Astrocyte (in vitro differentiated cells and primary cell): ENCODE results near the gene IDI2. TPM values are rescaled to one million over a fixed set of nuclear protein-coding genes. Genes with fewer than 3 reads are reported as not detected.
A peak's percentile ranks its signal among the peaks of the same experiment; 100 is the strongest.

Experiments
- DNase-seq: peaks from one replicate; pipeline ENCODE4 v3.0.0-alpha.2; 2010; ENCODE audit warnings: low read depth
- FAIRE-seq: peaks from 2 replicates; lab custom pipeline; 2011; peaks lifted over from hg19 to GRCh38; lab: Jason Lieb, UNC
- H2AFZ ChIP-seq: 2 replicates; pipeline ENCODE4 v1.6.0; 2012; ENCODE audit warnings: low read depth, low read length, inconsistent platforms
- H3K27ac ChIP-seq: 2 replicates; pipeline ENCODE4 v1.5.1; 2011; ENCODE audit warnings: low read depth, low read length, inconsistent platforms
- H3K27me3 ChIP-seq: 2 replicates; pipeline ENCODE4 v1.6.0; 2011; ENCODE audit warnings: low read length, inconsistent platforms; ENCODE audit not compliant: insufficient read depth
- H3K36me3 ChIP-seq: 2 replicates; pipeline ENCODE4 v1.5.1; 2011; ENCODE audit warnings: low read length, inconsistent platforms; ENCODE audit not compliant: insufficient read depth
- H3K4me1 ChIP-seq: 2 replicates; pipeline ENCODE4 v1.5.1; 2011; ENCODE audit warnings: low read length, inconsistent platforms; ENCODE audit not compliant: insufficient read depth
- H3K4me2 ChIP-seq: 2 replicates; pipeline ENCODE4 v1.6.0; 2012; ENCODE audit warnings: low read length, inconsistent platforms
- H3K4me3 ChIP-seq: 2 replicates; pipeline ENCODE4 v1.5.1; 2011; ENCODE audit warnings: low read depth, mild to moderate bottlenecking, low read length, inconsistent platforms; ENCODE audit not compliant: insufficient read depth
- H3K79me2 ChIP-seq: 2 replicates; pipeline ENCODE4 v1.6.0; 2012; ENCODE audit warnings: mild to moderate bottlenecking, low read length, inconsistent platforms; ENCODE audit not compliant: insufficient read depth
- H3K9ac ChIP-seq: 2 replicates; pipeline ENCODE4 v1.6.0; 2012; ENCODE audit warnings: mild to moderate bottlenecking, low read length, inconsistent platforms
- H3K9me3 ChIP-seq: 2 replicates; pipeline ENCODE4 v1.5.1; 2012; ENCODE audit warnings: low read depth, mild to moderate bottlenecking, low read length, inconsistent platforms; ENCODE audit not compliant: insufficient read depth
- H4K20me1 ChIP-seq: 2 replicates; pipeline ENCODE4 v1.6.0; 2012; ENCODE audit warnings: low read length, inconsistent platforms; ENCODE audit not compliant: insufficient read depth
- H3K27ac Mint-ChIP-seq: one replicate; pipeline ENCODE4 v1.8.0; 2021; ENCODE audit warnings: mild to moderate bottlenecking, mixed read lengths; ENCODE audit not compliant: unreplicated experiment
- H3K27me3 Mint-ChIP-seq: one replicate; pipeline ENCODE4 v1.8.0; 2021; ENCODE audit warnings: low read depth, mixed read lengths; ENCODE audit not compliant: unreplicated experiment
- H3K36me3 Mint-ChIP-seq: one replicate; pipeline ENCODE4 v1.8.0; 2021; ENCODE audit warnings: low read depth, mixed read lengths; ENCODE audit not compliant: unreplicated experiment
- H3K4me1 Mint-ChIP-seq: one replicate; pipeline ENCODE4 v1.8.0; 2021; ENCODE audit warnings: low read depth, mixed read lengths; ENCODE audit not compliant: unreplicated experiment
- H3K4me3 Mint-ChIP-seq: one replicate; pipeline ENCODE4 v1.8.0; 2021; ENCODE audit warnings: mild to moderate bottlenecking, moderate library complexity, mixed read lengths; ENCODE audit not compliant: unreplicated experiment
- H3K9me3 Mint-ChIP-seq: one replicate; pipeline ENCODE4 v1.8.0; 2021; ENCODE audit warnings: mild to moderate bottlenecking, mixed read lengths; ENCODE audit not compliant: unreplicated experiment
- EZH2 ChIP-seq: IDR thresholded peaks from 2 replicates; pipeline ENCODE4 v1.6.1; 2012; ENCODE audit warnings: mild to moderate bottlenecking, low read length, inconsistent platforms; ENCODE audit not compliant: insufficient read depth
- total RNA-seq: library from RNA; stranded (reverse); gene quantifications from 2 replicates; pipeline ENCODE4 v1.2.1, GENCODE V29; 2021
- TF ChIP-seq, protein P1 (sequence below): IDR thresholded peaks from 2 replicates; pipeline ENCODE4 v1.5.1; 2011; ENCODE audit warnings: low read depth, mild to moderate bottlenecking, inconsistent platforms, low read length, moderate library complexity; ENCODE audit not compliant: insufficient read depth

IDI2 gene
- total RNA-seq, 1 donor from 2014 or later, result not detected

DNA sequence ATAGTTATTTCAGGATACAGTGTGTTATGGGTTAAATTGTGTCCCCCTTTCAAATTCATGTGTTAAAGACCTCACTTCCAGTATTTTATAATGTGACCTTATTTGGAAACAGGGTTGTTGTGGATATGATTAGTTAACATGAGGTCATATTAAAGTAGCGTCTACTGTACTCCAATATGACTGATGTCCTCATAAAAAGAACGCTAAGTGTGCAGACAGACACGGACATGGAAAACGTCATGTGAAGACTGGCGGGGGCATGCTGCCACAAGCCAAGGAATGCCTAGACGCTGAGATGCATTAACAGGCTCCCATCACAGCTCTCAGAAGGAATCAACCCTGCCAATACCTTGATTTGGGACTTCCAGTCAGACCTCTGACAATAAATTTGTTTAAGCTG, 29.0 kb upstream of the IDI2 start:
- peaks cover 29% of the 10 kb centered on the region for H3K4me1 Mint-ChIP-seq
- H3K36me3 ChIP-seq, result peaks cover 9% of the 10 kb centered on the region
- peak overlapping the region; percentile 97 for H3K9ac ChIP-seq

DNA sequence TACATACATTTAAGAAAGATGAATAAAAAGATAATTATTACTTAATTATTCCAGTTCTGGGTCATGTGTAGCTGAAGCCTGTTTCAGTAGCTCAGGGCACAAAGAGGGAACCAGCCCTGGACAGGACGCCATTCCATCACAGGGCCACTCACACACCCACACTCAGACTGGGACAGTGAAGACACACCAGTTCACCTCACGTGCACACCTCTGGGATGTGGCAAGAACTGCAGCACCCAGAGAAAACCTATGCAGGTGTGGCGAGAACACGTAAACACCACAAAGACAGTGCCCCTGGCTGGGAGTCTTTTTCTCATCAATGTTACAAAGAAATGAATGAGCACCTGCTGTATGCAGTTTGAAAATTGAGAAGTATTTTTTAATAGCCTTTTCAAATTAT, 24.9 kb upstream of the IDI2 start:
- Histone ChIP-seq H3K4me1 (peaks cover 20% of the 10 kb centered on the region), H3K9ac (peak overlapping the region; percentile 97), H3K27me3 (no peaks in the 10 kb centered on the region), H3K4me2 (peak overlapping the region; percentile 94), H3K27ac (peak overlapping the region; percentile 97), H3K79me2 (peaks cover 82% of the 10 kb centered on the region), H3K36me3 (peaks cover 9% of the 10 kb centered on the region), H3K9me3 (no peaks in the 10 kb centered on the region), H4K20me1 (peaks cover 47% of the 10 kb centered on the region), H2AFZ (no peak overlapping the region), H3K4me3 (peak overlapping the region; percentile 99)
- Mint-ChIP-seq H3K4me1 (peaks cover 23% of the 10 kb centered on the region), H3K36me3 (peaks cover 8% of the 10 kb centered on the region), H3K9me3 (no peaks in the 10 kb centered on the region), H3K27ac (no peak overlapping the region), H3K4me3 (peak overlapping the region; percentile 93), H3K27me3 (no peaks in the 10 kb centered on the region)
- no peak for FAIRE-seq
- TF ChIP-seq, protein P1, sequence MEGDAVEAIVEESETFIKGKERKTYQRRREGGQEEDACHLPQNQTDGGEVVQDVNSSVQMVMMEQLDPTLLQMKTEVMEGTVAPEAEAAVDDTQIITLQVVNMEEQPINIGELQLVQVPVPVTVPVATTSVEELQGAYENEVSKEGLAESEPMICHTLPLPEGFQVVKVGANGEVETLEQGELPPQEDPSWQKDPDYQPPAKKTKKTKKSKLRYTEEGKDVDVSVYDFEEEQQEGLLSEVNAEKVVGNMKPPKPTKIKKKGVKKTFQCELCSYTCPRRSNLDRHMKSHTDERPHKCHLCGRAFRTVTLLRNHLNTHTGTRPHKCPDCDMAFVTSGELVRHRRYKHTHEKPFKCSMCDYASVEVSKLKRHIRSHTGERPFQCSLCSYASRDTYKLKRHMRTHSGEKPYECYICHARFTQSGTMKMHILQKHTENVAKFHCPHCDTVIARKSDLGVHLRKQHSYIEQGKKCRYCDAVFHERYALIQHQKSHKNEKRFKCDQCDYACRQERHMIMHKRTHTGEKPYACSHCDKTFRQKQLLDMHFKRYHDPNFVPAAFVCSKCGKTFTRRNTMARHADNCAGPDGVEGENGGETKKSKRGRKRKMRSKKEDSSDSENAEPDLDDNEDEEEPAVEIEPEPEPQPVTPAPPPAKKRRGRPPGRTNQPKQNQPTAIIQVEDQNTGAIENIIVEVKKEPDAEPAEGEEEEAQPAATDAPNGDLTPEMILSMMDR, result no peak
- no peak for TF ChIP-seq EZH2
- no peak for DNase-seq

More for the DNA sequence above, 29.0 kb upstream of the IDI2 start:
- Histone ChIP-seq H3K79me2 (peaks cover 95% of the 10 kb centered on the region), H4K20me1 (peaks cover 44% of the 10 kb centered on the region), H3K27me3 (no peaks in the 10 kb centered on the region), H2AFZ (no peak overlapping the region), H3K27ac (no peak overlapping the region), H3K4me3 (peak overlapping the region; percentile 78), H3K9me3 (no peaks in the 10 kb centered on the region), H3K4me2 (peak overlapping the region; percentile 93), H3K4me1 (peaks cover 24% of the 10 kb centered on the region)
- Mint-ChIP-seq H3K9me3 (no peaks in the 10 kb centered on the region), H3K4me3 (peak overlapping the region; percentile 97), H3K36me3 (peaks cover 8% of the 10 kb centered on the region), H3K27ac (peak overlapping the region; percentile 2), H3K27me3 (no peaks in the 10 kb centered on the region)
- FAIRE-seq (no peak), DNase-seq (no peak)
- no peak for TF ChIP-seq EZH2
- TF ChIP-seq, protein P1, result no peak

DNA sequence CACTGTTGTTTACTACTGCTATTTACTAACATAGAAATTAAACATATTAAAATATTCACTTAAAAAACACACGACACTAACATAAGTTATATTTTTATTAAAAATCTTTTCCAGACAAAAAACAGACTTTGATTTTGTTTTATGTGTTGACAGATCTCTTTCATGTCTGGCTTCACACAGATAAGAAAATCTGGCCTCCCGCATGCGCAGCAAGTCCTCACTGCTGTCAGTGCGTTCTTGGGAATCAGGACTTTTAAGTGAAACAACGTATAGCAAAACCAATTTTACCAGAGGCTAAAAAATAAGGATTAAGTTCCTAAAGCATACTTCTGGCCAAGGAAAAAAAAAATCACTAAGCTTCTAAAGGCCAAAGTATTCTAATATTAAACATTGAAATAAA, 24.5 kb upstream of the IDI2 start:
- peaks cover 82% of the 10 kb centered on the region for H3K79me2 ChIP-seq
- Mint-ChIP-seq H3K9me3 (no peaks in the 10 kb centered on the region), H3K36me3 (peaks cover 8% of the 10 kb centered on the region), H3K4me1 (peaks cover 23% of the 10 kb centered on the region), H3K27ac (peak overlapping the region; percentile 94), H3K27me3 (no peaks in the 10 kb centered on the region), H3K4me3 (peak overlapping the region; percentile 93)
- H4K20me1 ChIP-seq, result peaks cover 51% of the 10 kb centered on the region
- H3K27me3 ChIP-seq, result no peaks in the 10 kb centered on the region
- H3K9me3 ChIP-seq, result no peaks in the 10 kb centered on the region
- H3K27ac ChIP-seq, result peak overlapping the region; percentile 97
- no peak overlapping the region for H2AFZ ChIP-seq
- peak overlapping the region; percentile 94 for H3K4me2 ChIP-seq
- H3K4me1 ChIP-seq, result peaks cover 18% of the 10 kb centered on the region
- peak overlapping the region; percentile 99 for H3K4me3 ChIP-seq
- peaks cover 9% of the 10 kb centered on the region for H3K36me3 ChIP-seq
- peak overlapping the region; percentile 97 for H3K9ac ChIP-seq
- FAIRE-seq (no peak), DNase-seq (no peak)
- TF ChIP-seq, protein P1, result no peak
- TF ChIP-seq EZH2, result no peak
